ENCODE results near the gene COPG2. TPM values are rescaled to one million over a fixed set of nuclear protein-coding genes. Genes with fewer than 3 reads are reported as not detected.

Gene COPG2
- total and polyA plus RNA-seq, 2 donors (not counting 3 experiments of a cell fraction or from before 2014, with no cell fraction given), result 9.4 to 11.6 TPM

GRCh38 chr7:130700760-130701159 lies 32.2 kb upstream of the COPG2 start:
- Histone ChIP-seq H2AFZ (ENCODE audit: low read depth, low read length) (no peak overlapping the region), H3K36me3 (ENCODE audit: control insufficient read depth in 2 of 2, extremely low read depth in 1 of 2, insufficient read depth in 2 of 2, low read length in 2 of 2) (no peaks in the 10 kb centered on the region), H3K4me3 (replicated peaks in 1 of 3; ENCODE audit: insufficient read depth in 1 of 3, low read depth in 1 of 3, low read length in 3 of 3) (no peak overlapping the region), H3K27me3 (ENCODE audit: control insufficient read depth in 2 of 2, insufficient read depth in 2 of 2, low read length in 2 of 2) (peaks cover 4 to 7% of the 10 kb centered on the region in 2 experiments), H3K79me2 (ENCODE audit: control insufficient read depth, insufficient read depth, low read length) (no peaks in the 10 kb centered on the region), H3K9me1 (replicated peaks; ENCODE audit: control insufficient read depth, extremely low read depth, insufficient read depth, low read length) (no peaks in the 10 kb centered on the region), H4K20me1 (replicated peaks; ENCODE audit: control insufficient read depth, extremely low read depth, insufficient read depth, low read length) (no peaks in the 10 kb centered on the region), H3K9ac (replicated peaks; ENCODE audit: extremely low read depth, insufficient read depth, low read length) (no peak overlapping the region), H3K4me2 (ENCODE audit: insufficient read depth, low read length) (no peak overlapping the region), H3K27ac (ENCODE audit: insufficient read depth, low read depth, low read length) (no peak overlapping the region), H3K9me3 (replicated peaks; ENCODE audit: control insufficient read depth, insufficient read depth, low read length) (no peaks in the 10 kb centered on the region), H3K4me1 (ENCODE audit: control insufficient read depth, extremely low read depth, insufficient read depth, low read length) (no peaks in the 10 kb centered on the region)
- ChIA-PET CTCF (interaction anchor here (0.7 kb wide), 1 partner anchor 15 kb away, joined by 3 read pairs; no protein-coding TSS in a partner anchor), POLR2A (no interaction called here)
- dilution Hi-C loops (cut with MboI; ENCODE audit: extremely low pct_ligation_motif_present, low sequenced_read_pairs) (no loop called here), intact Hi-C loops (cut with micrococcal nuclease) (no loop called here)
- no peak for FAIRE-seq
- no peak for DNase-seq (ENCODE audit: low read depth, low spot score)
- TF ChIP-seq POLR2AphosphoS5 (IDR thresholded peaks at IDR 0.05; ENCODE audit: insufficient read depth, low read depth, low read length) (no peak), CTCF (IDR thresholded peaks at IDR 0.05; ENCODE audit: extremely low read depth in 1 of 2, insufficient read depth in 1 of 2, low read depth in 1 of 2, low read length in 2 of 2) (no peak), JUN (IDR thresholded peaks at IDR 0.05; ENCODE audit: borderline replicate concordance, insufficient read depth, insufficient read length, low read depth) (no peak), GATA2 (IDR thresholded peaks at IDR 0.05; ENCODE audit: insufficient read depth, insufficient read length, low read depth, low read length) (no peak), MAX (IDR thresholded peaks at IDR 0.05; ENCODE audit: insufficient read depth, insufficient read length) (no peak), POLR2A (IDR thresholded peaks at IDR 0.05; ENCODE audit: low read depth, low read length) (no peak), FOS (IDR thresholded peaks at IDR 0.05; ENCODE audit: borderline replicate concordance, insufficient read depth, low read length) (no peak), MYC (IDR thresholded peaks at IDR 0.05; ENCODE audit: low read depth, low read length) (no peak), EZH2 (IDR thresholded peaks at IDR 0.05; ENCODE audit: borderline replicate concordance, low read depth, low read length, severe bottlenecking) (no peak)
- BruUV-seq (replicated peaks), result no TSS peak
